GM18526 (cell line): Measurements from ENCODE around the gene LRTM1.

Experiments used
- POLR2A ChIP-seq: IDR thresholded peaks from 3 replicates; pipeline ENCODE4 v1.6.1; 2011; ENCODE audit not compliant: insufficient read length; ENCODE audit errors: extremely low read depth

The LRTM1 gene

GRCh38 chr3:54954022-54954421 lies 26.2 kb upstream of the LRTM1 start:
- TF ChIP-seq POLR2A, result no peak

DNA sequence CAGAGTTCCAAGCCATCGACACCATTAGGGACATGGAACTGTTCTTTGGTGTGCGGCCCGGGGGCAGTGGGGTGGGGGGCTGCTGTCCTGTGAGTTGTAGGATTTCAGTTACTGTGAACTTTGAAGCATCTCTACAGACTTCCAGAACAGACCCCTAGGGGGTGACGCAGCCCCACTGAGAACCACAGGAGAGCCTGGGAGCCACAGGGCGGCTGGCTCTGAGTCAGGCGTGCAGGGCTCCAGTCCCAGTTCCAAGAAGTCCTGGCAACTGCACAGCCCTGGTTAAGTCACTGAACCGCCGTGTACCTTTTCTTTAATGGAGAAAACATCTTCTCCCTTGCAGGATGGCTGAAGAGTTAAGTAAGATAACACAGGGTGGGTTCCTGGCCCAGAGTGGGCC lies 23.5 kb upstream of the LRTM1 start:
- TF ChIP-seq POLR2A, result no peak

GRCh38 chr3:54950391-54951003 lies 22.6 kb upstream of the LRTM1 start:
- no peak for TF ChIP-seq POLR2A

GRCh38 chr3:54949491-54950044 lies 21.7 kb upstream of the LRTM1 start:
- TF ChIP-seq POLR2A, result no peak

DNA sequence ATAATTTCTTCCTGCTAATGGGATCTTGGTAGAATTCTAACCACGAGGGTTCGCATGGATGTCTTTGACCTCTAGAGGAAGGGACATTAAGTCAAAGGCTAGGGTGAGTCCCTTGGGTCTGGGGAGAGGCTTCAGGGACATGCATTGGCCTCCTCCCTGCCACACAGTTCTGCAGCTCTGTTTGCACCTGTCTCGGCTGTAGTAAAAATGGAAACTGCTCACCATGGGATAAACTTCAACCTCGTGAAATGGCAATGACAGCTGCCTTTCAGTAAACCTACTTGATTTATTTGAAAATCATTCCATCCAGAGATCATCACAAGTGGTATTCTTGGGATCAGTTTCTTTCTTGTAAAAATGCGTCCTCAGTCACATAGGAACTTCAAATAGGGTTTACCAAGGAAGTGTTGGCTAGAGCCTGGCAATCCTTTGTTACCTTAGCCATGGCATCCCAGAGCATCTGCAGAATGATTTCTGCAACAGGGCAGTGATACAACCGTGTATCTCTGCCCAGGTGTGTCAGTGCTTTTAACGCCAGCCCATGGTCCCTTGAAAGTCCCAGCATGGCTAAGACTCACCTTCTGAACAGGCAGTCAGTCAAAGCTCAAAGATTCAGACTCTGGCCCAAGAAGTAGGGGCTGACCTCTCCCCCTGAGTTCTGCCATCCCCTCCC lies 14.0 kb upstream of the LRTM1 start:
- TF ChIP-seq POLR2A, result no peak

- TF ChIP-seq POLR2A, result no peak
These were observed 13.1 kb upstream of the LRTM1 start for GRCh38 chr3:54940971-54941370.

DNA sequence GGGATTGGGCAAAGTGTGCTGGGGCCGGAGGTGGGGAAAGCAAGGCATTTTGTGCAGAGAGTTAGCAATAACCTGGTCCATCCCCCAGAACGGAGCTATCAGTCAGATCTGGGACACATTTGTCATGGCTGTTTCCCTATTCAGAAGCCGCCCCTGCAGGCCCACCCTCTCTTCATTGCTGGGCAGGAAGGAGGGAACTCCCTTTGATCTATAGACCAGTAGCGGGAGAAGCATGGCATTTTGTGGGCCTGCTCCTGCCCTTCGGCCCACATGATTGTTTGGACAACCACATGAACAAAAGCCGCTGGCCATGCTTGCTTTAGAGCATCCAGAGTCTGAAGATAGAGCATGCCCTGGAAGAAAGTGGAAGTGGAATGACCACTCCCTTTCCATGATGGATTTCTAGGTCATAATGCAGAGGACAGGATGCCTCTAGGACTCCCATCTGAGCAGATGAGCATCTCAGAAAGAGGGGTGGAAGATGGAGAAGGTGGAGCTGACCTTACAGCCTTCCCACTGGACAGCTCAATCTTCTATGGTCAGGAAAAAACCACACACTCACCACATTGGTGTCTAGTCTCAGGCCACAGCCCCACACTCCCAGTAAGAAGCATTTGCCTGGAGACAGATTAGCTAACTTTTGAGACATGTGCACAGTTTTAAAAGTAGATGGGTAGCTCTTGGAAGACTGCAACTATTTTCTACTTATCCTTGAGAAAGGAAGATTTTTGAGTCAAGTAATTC lies 11.9 kb upstream of the LRTM1 start:
- no peak for TF ChIP-seq POLR2A

DNA sequence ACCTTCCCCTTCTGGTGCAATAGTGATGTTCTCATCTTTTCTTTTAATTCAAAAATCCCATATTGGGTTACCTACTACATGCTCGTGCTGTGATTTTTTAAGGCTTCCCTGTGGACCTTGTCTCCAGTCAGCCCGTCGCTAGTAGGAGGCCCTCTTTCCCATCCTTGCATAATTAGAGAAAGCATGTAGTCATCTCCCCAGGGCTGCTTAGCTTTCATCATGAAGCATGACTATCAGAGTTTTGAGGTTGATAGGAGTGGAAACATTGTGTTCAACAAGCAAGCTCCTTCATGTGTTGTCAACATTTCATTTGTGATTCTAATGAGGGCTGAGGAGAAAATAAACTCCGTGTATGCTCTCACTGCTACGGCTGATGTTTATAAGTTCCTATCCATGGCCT lies 8.7 kb upstream of the LRTM1 start:
- no peak for TF ChIP-seq POLR2A

GRCh38 chr3:54935869-54936268 lies 8.0 kb upstream of the LRTM1 start:
- no peak for TF ChIP-seq POLR2A

- TF ChIP-seq POLR2A, result no peak
These were observed 4.7 kb upstream of the LRTM1 start for GRCh38 chr3:54932606-54933005.

DNA sequence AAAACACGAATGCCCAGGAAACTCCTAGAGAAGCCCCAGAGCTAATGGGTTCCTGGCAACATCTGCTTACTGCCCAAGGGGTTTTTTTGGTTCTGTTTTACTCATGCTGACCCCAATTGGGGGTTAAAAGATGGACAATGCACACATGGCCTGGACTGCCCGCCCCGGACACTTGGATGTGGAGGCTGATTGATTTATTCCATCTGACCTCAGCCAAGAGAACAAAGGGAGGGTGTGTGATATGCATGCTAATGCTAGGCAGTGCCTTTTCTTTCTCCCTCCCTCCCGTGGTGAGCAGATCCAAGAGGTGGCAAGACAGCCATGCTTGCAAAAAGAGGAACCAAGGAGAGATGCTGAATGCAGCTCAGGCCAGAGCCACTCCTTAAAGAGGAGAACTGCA lies 3.3 kb upstream of the LRTM1 start:
- no peak for TF ChIP-seq POLR2A

DNA sequence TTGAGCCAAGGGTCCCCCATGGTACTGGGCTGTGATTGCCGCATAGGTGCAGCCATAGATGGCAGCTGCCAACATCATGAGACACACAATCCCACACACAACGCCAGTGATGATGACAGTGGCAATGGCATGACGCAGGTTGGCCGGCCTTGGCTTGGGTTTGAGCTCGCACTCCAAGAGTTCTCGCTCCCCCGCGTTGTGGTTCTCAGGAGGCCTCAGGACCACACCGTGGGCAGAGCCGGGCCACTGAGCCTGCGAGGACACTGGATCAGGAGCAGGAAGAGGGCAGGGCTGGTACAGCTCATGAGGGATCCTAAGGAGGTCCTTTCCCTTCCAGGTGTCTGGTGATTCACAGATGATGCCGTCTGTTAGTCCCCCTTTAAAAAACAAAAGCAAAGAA lies 9.3 kb downstream of the LRTM1 start:
- TF ChIP-seq POLR2A, result no peak

- no peak for TF ChIP-seq POLR2A
These were observed 10.0 kb downstream of the LRTM1 start for GRCh38 chr3:54917862-54918261.

DNA sequence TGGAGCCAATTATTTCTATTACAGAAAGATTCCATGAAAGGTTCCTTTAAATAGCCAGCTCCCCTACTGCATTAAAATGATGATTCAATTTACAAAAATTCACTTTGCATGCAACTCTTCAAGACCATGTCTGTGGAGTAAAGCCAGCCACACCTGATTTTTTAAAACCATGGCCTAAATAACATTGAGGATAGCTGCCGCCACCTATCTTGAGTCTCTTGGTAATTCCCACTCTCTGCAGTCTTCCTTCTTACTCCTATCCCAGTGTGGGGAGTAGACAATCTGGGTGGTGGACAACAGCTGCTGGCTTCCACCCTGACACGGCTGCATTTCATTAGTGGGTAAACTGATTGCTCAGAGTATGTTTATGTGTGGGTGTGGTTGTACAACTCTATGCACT lies 10.7 kb downstream of the LRTM1 start:
- no peak for TF ChIP-seq POLR2A

- no peak for TF ChIP-seq POLR2A
These were observed 11.1 kb downstream of the LRTM1 start for GRCh38 chr3:54916732-54917131.

GRCh38 chr3:54915976-54916375 lies 11.9 kb downstream of the LRTM1 start:
- no peak for TF ChIP-seq POLR2A

DNA sequence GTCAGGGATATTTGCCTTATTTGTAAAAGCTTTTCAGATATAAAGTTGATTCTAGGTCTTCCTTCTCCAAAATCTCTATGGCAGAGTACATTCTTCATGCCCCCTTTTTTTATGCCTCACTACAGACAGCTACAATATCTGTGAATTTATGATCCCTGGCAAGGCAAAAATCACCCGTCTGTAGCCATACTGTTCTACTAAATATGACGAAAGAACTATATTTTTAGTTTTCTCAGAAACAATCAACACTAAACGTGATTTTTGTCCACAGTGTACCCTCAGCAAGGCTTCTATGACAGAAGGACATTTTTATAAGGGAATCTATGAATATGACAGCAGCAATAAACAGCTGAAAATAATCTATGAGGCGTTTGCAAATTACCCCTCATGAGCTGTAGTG lies 12.7 kb downstream of the LRTM1 start:
- no peak for TF ChIP-seq POLR2A

- no peak for TF ChIP-seq POLR2A
These were observed 13.7 kb downstream of the LRTM1 start for GRCh38 chr3:54914180-54914579.
